Smooth muscle cell (in vitro differentiated cells): Measurements from ENCODE around the gene MGAT3. TPM values are rescaled to one million over a fixed set of nuclear protein-coding genes. Genes with fewer than 3 reads are reported as not detected.

Experiments used
- DNase-seq: peaks from one replicate; lab custom pipeline; 2025; ENCODE audit not compliant: unreplicated experiment; lab: John Stamatoyannopoulos, UW
- H2AFZ ChIP-seq: fragments of 200-600 bp; sonication (generic); 2 replicates; pipeline ENCODE4 v1.6.0; 2016; ENCODE audit warnings: antibody characterized with exemption, low read depth, mild to moderate bottlenecking
- H3F3A ChIP-seq: fragments of 200-600 bp; sonication (generic); 2 replicates; pipeline ENCODE4 v1.6.0; 2017; ENCODE audit warnings: antibody characterized with exemption, low read depth
- H3K27ac ChIP-seq: fragments of 200-600 bp; sonication (generic); 2 replicates; pipeline ENCODE4 v1.5.1; 2016; ENCODE audit warnings: low read depth, mild to moderate bottlenecking
- H3K27me3 ChIP-seq: fragments of 200-600 bp; sonication (generic); 2 replicates; pipeline ENCODE4 v1.6.1; 2016; ENCODE audit warnings: low read depth, mild to moderate bottlenecking
- H3K36me3 ChIP-seq: fragments of 200-600 bp; sonication (generic); 2 replicates; pipeline ENCODE4 v1.5.1; 2016; ENCODE audit warnings: low read depth
- H3K4me1 ChIP-seq: fragments of 200-600 bp; sonication (generic); 2 replicates; pipeline ENCODE4 v1.5.1; 2016; ENCODE audit warnings: low read depth
- H3K4me2 ChIP-seq: fragments of 200-600 bp; sonication (generic); 2 replicates; pipeline ENCODE4 v1.6.0; 2016; ENCODE audit warnings: mild to moderate bottlenecking
- H3K4me3 ChIP-seq: fragments of 200-600 bp; sonication (generic); 2 replicates; pipeline ENCODE4 v1.5.1; 2016; ENCODE audit warnings: mild to moderate bottlenecking
- H3K79me2 ChIP-seq: fragments of 200-600 bp; sonication (generic); 2 replicates; pipeline ENCODE4 v1.6.0; 2016; ENCODE audit warnings: low read depth, mild to moderate bottlenecking
- H3K9ac ChIP-seq: fragments of 200-600 bp; sonication (generic); 2 replicates; pipeline ENCODE4 v1.6.0; 2016; ENCODE audit warnings: low read depth
- H3K9me3 ChIP-seq: fragments of 200-600 bp; sonication (generic); replicated peaks from 2 replicates; pipeline ENCODE4 v1.5.1; 2016; ENCODE audit warnings: low read depth
- H4K20me1 ChIP-seq: fragments of 200-600 bp; sonication (generic); 2 replicates; pipeline ENCODE4 v1.6.0; 2016; ENCODE audit warnings: low read depth
- CTCF ChIP-seq: fragments of 200-600 bp; sonication (generic); IDR thresholded peaks from 2 replicates; pipeline ENCODE4 v1.5.1; 2017; ENCODE audit warnings: borderline replicate concordance, mild to moderate bottlenecking, antibody characterized with exemption; ENCODE audit not compliant: insufficient read depth, poor library complexity, severe bottlenecking
- WGBS: methylation state at CpG from one replicate; pipeline ENCODE4 v1.1.7; 2016; ENCODE audit warnings: low lambda C conversion rate; 5-methylcytosine and 5-hydroxymethylcytosine counted together
- polyA plus RNA-seq: library from polyadenylated mRNA; unstranded; fragments of >200 nt; fragmentation: Nextera tagmentation; extraction: Ambion mirVana; gene quantifications from 2 replicates; pipeline ENCODE4 v1.2.1, GENCODE V29; 2016
- total RNA-seq: library from RNA; depleted of rRNA; stranded (reverse); fragments of >200 nt; gene quantifications from 2 replicates; pipeline ENCODE4 v1.2.3, GENCODE V29; 2014

The MGAT3 gene
- total and polyA plus RNA-seq, 2 experiments from 2014 or later, result 3.9 to 7.8 TPM

- TF ChIP-seq CTCF, result no peak
- Histone ChIP-seq H3K36me3 (no peaks in the 10 kb centered on the region), H3K27ac (no peak overlapping the region), H3K9me3 (no peaks in the 10 kb centered on the region), H4K20me1 (peaks cover 27% of the 10 kb centered on the region), H3K79me2 (no peaks in the 10 kb centered on the region), H2AFZ (no peak overlapping the region), H3K9ac (no peak overlapping the region), H3K4me1 (no peaks in the 10 kb centered on the region), H3F3A (peaks cover 12% of the 10 kb centered on the region), H3K4me3 (no peak overlapping the region), H3K4me2 (no peak overlapping the region), H3K27me3 (no peaks in the 10 kb centered on the region)
- DNase-seq, result no peak
- 58% methylated on average over 13 of the region's 13 CpGs for WGBS
These were observed 33.5 kb downstream of the MGAT3 start for GRCh38 chr22:39490135-39490798.

GRCh38 chr22:39490966-39491680 is 34.3 kb downstream of the MGAT3 start:
- Histone ChIP-seq H3K79me2 (no peaks in the 10 kb centered on the region), H3K9ac (no peak overlapping the region), H3K27me3 (no peaks in the 10 kb centered on the region), H3K4me2 (no peak overlapping the region), H4K20me1 (peaks cover 25% of the 10 kb centered on the region), H2AFZ (no peak overlapping the region), H3F3A (peaks cover 12% of the 10 kb centered on the region), H3K9me3 (no peaks in the 10 kb centered on the region), H3K4me1 (peaks cover 3% of the 10 kb centered on the region), H3K4me3 (no peak overlapping the region), H3K36me3 (no peaks in the 10 kb centered on the region), H3K27ac (no peak overlapping the region)
- 94% methylated on average over 9 of the region's 9 CpGs for WGBS
- DNase-seq, result no peak
- no peak for TF ChIP-seq CTCF

- H3K27me3 ChIP-seq, result no peaks in the 10 kb centered on the region
- 95% methylated on average over 6 of the region's 6 CpGs for WGBS
- H3F3A ChIP-seq, result peaks cover 12% of the 10 kb centered on the region
- H3K4me3 ChIP-seq, result no peak overlapping the region
- H3K36me3 ChIP-seq, result no peaks in the 10 kb centered on the region
- no peak overlapping the region for H3K9ac ChIP-seq
- no peak for TF ChIP-seq CTCF
- H2AFZ ChIP-seq, result no peak overlapping the region
- no peak for DNase-seq
- no peaks in the 10 kb centered on the region for H3K9me3 ChIP-seq
- H3K27ac ChIP-seq, result no peak overlapping the region
- H4K20me1 ChIP-seq, result peaks cover 21% of the 10 kb centered on the region
- H3K4me2 ChIP-seq, result no peak overlapping the region
- no peaks in the 10 kb centered on the region for H3K79me2 ChIP-seq
- H3K4me1 ChIP-seq, result peaks cover 4% of the 10 kb centered on the region
These were observed 34.9 kb downstream of the MGAT3 start for GRCh38 chr22:39491696-39492095.
